K562 (cell line): ENCODE measurements around the gene KRT14. TPM values are rescaled to one million over a fixed set of nuclear protein-coding genes. Genes with fewer than 3 reads are reported as not detected.

Experiments used
- BCLAF1 ChIP-seq, 2 experiments: fragments of 450-650 bp in 1 of 2; IDR thresholded peaks; 2 replicates each; pipeline ENCODE4 v1.6.1; 2011 to 2017; ENCODE audit warnings: low read depth in 2 of 2, antibody characterized with exemption in 1 of 2, borderline replicate concordance in 1 of 2, low read length in 1 of 2, mild to moderate bottlenecking in 1 of 2, mixed read lengths in 1 of 2; ENCODE audit not compliant: control insufficient read depth in 1 of 2
- CBX3 ChIP-seq, 2 experiments: IDR thresholded peaks; 1 replicate in 1 of 2; 2 replicates in 1 of 2; pipeline ENCODE4 v1.6.1; 2012; ENCODE audit warnings: inconsistent platforms in 2 of 2, low read length in 2 of 2, borderline replicate concordance in 1 of 2, control low read depth in 1 of 2
- E2F1 ChIP-seq: sonication (generic); formaldehyde crosslinking; IDR thresholded peaks from 2 replicates; pipeline ENCODE4 v1.8.1; 2023; ENCODE audit warnings: mild to moderate bottlenecking, missing genetic modification reagents, moderate library complexity
- HNRNPL ChIP-seq: fragments of 200-400 bp; formaldehyde crosslinking; IDR thresholded peaks from 2 replicates; pipeline ENCODE4 v1.6.1; 2017; ENCODE audit warnings: low read depth, mild to moderate bottlenecking, low read length
- HNRNPLL ChIP-seq: fragments of 200-400 bp; formaldehyde crosslinking; IDR thresholded peaks from 2 replicates; pipeline ENCODE4 v1.6.1; 2017; ENCODE audit warnings: low read length, low read depth, mild to moderate bottlenecking; ENCODE audit not compliant: poor library complexity, severe bottlenecking
- MAFK ChIP-seq: IDR thresholded peaks from 2 replicates; pipeline ENCODE4 v1.6.1; 2011; ENCODE audit warnings: low read length, improper control_type of control experiment
- MCM5 ChIP-seq: fragments of 450-650 bp; IDR thresholded peaks from 2 replicates; pipeline ENCODE4 v1.6.1; 2016; ENCODE audit warnings: low read depth
- MLLT1 ChIP-seq, 2 experiments: fragments of 450-650 bp; IDR thresholded peaks; 2 replicates each; pipeline ENCODE4 v1.6.1; 2016
- RFX1 ChIP-seq: fragments of 450-650 bp; IDR thresholded peaks from 2 replicates; pipeline ENCODE4 v1.6.1; 2016; ENCODE audit warnings: mild to moderate bottlenecking, moderate library complexity
- RUNX1 ChIP-seq: sonication (generic); IDR thresholded peaks from 2 replicates; pipeline ENCODE4 v1.6.1; 2016; ENCODE audit warnings: antibody characterized with exemption, low read depth
- TAL1 ChIP-seq: fragments of 450-650 bp; IDR thresholded peaks from 2 replicates; pipeline ENCODE4 v1.6.1; 2016; ENCODE audit warnings: mild to moderate bottlenecking
- TFE3 ChIP-seq: fragments of 450-650 bp; formaldehyde crosslinking; IDR thresholded peaks from 2 replicates; pipeline ENCODE4 v1.4.0; 2020; ENCODE audit warnings: mild to moderate bottlenecking, mixed read lengths
- ZC3H8 ChIP-seq: fragments of 450-650 bp; IDR thresholded peaks from 2 replicates; pipeline ENCODE4 v1.6.1; 2017
- ZHX1 ChIP-seq: fragments of 150-350 bp; conservative IDR thresholded peaks from 2 replicates; pipeline ENCODE4 v1.6.1; 2014; ENCODE audit warnings: low read length
- ZNF263 ChIP-seq: sonication (generic); formaldehyde crosslinking; IDR thresholded peaks from 2 replicates; pipeline ENCODE4 v1.8.0; 2022; ENCODE audit warnings: mild to moderate bottlenecking, missing genetic modification reagents, borderline replicate concordance
- polyA plus RNA-seq, 8 experiments: library from polyadenylated mRNA; depleted of rRNA in 4 of 8; stranded (reverse) in 5 of 8; unstranded in 3 of 8; fragments of >200 nt; fragmentation: Nextera tagmentation in 2 of 8; fragmentation: Illumina TruSeq in 1 of 8; extraction: Ambion mirVana in 2 of 8; extraction: Trizol in 1 of 8; gene quantifications; 2 replicates each; pipeline versions ENCODE4 v1.2.1 to v1.2.3, GENCODE V29; 2011 to 2014; ENCODE audit warnings: inconsistent platforms in 1 of 8, missing spikeins in 1 of 8
- total RNA-seq, 7 experiments: library from RNA; depleted of rRNA in 6 of 7; stranded (reverse); fragments of >200 nt in 6 of 7; fragmentation: Illumina TruSeq in 2 of 7; extraction: Trizol in 2 of 7; gene quantifications; 2 replicates each; pipeline versions ENCODE4 v1.2.1 to v1.2.3, GENCODE V29; 2011 to 2021; ENCODE audit warnings: low replicate concordance in 1 of 7

KRT14 gene
- total and polyA plus RNA-seq, 9 of the 15 experiments (the other 6 are each of a cell fraction or from before 2014, with no cell fraction given), result 0.22 TPM; not detected in 8

- no peak for TF ChIP-seq E2F1
- TF ChIP-seq MLLT1 (IDR thresholded peaks at IDR 0.05), result no peak
- TF ChIP-seq RFX1, result no peak
- no peak for TF ChIP-seq ZC3H8
- no peak for TF ChIP-seq MAFK
- TF ChIP-seq TAL1, result no peak
- TF ChIP-seq BCLAF1 (IDR thresholded peaks at IDR 0.05; ENCODE audit: borderline replicate concordance in 1 of 2, control insufficient read depth in 1 of 2, low read depth in 2 of 2, low read length in 1 of 2), result no peak
- no peak for TF ChIP-seq MCM5
- TF ChIP-seq TFE3 (CRISPR knock-in tag), result no peak
- TF ChIP-seq ZNF263 (CRISPR knock-in tag), result no peak
- TF ChIP-seq RUNX1, result no peak
- TF ChIP-seq CBX3 (IDR thresholded peaks at IDR 0.05; ENCODE audit: borderline replicate concordance in 1 of 2, low read length in 2 of 2), result no peak
- TF ChIP-seq ZHX1, result no peak
- no peak for TF ChIP-seq HNRNPLL
- TF ChIP-seq HNRNPL, result no peak
- TF ChIP-seq, all 486 proteins: peak for 0
Observed at GRCh38 chr17:41625602-41626001, 38.9 kb upstream of the KRT14 start (continued).
